ENCODE measurements around the gene INHBC.

GRCh38 chr12:57415088-57415487 is 19.5 kb upstream of the INHBC start:
- no peak for TF ChIP-seq CTCF (IDR thresholded peaks at IDR 0.05; ENCODE audit: insufficient read depth, low read length)
- TF ChIP-seq POLR2AphosphoS5 (IDR thresholded peaks at IDR 0.05; ENCODE audit: low read depth), result no peak
- TF ChIP-seq, protein P1, sequence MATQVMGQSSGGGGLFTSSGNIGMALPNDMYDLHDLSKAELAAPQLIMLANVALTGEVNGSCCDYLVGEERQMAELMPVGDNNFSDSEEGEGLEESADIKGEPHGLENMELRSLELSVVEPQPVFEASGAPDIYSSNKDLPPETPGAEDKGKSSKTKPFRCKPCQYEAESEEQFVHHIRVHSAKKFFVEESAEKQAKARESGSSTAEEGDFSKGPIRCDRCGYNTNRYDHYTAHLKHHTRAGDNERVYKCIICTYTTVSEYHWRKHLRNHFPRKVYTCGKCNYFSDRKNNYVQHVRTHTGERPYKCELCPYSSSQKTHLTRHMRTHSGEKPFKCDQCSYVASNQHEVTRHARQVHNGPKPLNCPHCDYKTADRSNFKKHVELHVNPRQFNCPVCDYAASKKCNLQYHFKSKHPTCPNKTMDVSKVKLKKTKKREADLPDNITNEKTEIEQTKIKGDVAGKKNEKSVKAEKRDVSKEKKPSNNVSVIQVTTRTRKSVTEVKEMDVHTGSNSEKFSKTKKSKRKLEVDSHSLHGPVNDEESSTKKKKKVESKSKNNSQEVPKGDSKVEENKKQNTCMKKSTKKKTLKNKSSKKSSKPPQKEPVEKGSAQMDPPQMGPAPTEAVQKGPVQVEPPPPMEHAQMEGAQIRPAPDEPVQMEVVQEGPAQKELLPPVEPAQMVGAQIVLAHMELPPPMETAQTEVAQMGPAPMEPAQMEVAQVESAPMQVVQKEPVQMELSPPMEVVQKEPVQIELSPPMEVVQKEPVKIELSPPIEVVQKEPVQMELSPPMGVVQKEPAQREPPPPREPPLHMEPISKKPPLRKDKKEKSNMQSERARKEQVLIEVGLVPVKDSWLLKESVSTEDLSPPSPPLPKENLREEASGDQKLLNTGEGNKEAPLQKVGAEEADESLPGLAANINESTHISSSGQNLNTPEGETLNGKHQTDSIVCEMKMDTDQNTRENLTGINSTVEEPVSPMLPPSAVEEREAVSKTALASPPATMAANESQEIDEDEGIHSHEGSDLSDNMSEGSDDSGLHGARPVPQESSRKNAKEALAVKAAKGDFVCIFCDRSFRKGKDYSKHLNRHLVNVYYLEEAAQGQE (IDR thresholded peaks at IDR 0.05; ENCODE audit: insufficient replicate concordance, low read depth), result no peak
- TF ChIP-seq SPI1 (IDR thresholded peaks at IDR 0.05; ENCODE audit: borderline replicate concordance, low read depth), result no peak

Measured in HL-60 (cell line).